ENCODE measurements around the gene GNB4. TPM values are rescaled to one million over a fixed set of nuclear protein-coding genes. Genes with fewer than 3 reads are reported as not detected.

GNB4 gene
- total RNA-seq, 6 donors from 2014 or later, result 19.8 to 45.2 (median 28.6) TPM

DNA sequence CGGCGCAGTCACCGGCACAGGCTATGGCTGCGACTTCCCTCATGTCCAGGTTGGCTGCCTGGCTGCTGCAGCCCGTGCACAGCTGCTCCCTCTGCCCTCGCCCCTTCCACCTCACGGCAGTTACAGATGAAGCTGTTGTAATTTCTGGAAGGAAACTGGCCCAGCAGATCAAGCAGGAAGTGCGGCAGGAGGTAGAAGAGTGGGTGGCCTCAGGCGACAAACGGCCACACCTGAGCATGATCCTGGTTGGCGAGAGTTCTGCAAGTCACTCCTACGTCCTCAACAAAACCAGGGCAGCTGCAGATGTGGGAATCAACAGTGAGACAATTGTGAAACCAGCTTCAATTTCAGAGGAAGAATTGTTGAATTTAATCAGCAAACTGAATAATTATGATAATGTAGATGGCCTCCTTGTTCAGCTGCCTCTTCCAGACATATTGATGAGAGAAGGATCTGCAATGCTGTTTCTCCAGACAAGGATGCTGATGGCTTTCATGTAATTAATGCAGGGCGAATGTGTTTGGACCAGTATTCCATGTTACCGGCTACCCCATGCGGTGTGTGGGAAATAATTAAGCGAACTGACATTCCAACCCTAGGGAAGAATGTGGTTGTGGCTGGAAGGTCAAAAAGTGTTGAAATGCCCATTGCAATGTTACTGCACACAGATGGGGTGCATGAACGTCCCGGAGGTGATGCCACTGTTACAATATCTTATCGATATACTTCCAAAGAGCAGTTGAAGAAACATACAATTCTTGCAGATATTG is 13.2 kb upstream of the GNB4 start:
- Histone ChIP-seq H3K36me3 (no peaks in the 10 kb centered on the region), H3K27me3 (no peaks in the 10 kb centered on the region), H3K9me3 (no peaks in the 10 kb centered on the region), H3K4me1 (peaks cover 5 to 12% (median 7%) of the 10 kb centered on the region in 4 donors), H3K4me3 (no peak overlapping the region), H3K27ac (peak overlapping the region in 1 of 4 donors; percentile 36)
- DNase-seq (peak; percentile 27 to 48), ATAC-seq (ENCODE audit: low FRiP score in 2 of 2) (no peak)
- TF ChIP-seq, protein P1, sequence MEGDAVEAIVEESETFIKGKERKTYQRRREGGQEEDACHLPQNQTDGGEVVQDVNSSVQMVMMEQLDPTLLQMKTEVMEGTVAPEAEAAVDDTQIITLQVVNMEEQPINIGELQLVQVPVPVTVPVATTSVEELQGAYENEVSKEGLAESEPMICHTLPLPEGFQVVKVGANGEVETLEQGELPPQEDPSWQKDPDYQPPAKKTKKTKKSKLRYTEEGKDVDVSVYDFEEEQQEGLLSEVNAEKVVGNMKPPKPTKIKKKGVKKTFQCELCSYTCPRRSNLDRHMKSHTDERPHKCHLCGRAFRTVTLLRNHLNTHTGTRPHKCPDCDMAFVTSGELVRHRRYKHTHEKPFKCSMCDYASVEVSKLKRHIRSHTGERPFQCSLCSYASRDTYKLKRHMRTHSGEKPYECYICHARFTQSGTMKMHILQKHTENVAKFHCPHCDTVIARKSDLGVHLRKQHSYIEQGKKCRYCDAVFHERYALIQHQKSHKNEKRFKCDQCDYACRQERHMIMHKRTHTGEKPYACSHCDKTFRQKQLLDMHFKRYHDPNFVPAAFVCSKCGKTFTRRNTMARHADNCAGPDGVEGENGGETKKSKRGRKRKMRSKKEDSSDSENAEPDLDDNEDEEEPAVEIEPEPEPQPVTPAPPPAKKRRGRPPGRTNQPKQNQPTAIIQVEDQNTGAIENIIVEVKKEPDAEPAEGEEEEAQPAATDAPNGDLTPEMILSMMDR (IDR thresholded peaks at IDR 0.05), result no peak
- no peak for TF ChIP-seq POLR2AphosphoS5 (IDR thresholded peaks at IDR 0.05)
- no peak for TF ChIP-seq POLR2A (IDR thresholded peaks at IDR 0.05)
- no peak for TF ChIP-seq EP300 (IDR thresholded peaks at IDR 0.05)
- whole genome bisulfite sequencing, 2 donors, result 57 to 58% methylated on average over 19 of the region's 19 CpGs

DNA sequence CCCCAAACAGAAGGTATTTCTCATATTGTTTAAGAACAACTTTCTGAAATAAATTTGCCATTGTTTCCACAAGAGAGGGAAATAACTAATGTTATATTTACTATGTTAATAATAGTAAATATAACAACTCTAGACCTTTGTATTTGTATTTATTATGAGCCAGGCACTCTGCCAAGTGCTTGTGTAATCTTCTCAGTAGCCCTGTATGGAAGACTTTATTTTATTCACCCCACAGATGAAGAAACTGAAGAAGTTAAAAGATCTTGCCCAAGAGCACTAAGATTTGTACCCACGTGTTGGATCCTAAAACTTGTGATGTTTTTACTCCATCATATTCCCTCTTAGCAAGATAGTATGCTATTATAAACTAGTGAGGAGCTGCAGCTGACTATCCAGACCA is 12.0 kb upstream of the GNB4 start:
- H3K4me3 ChIP-seq, result no peak overlapping the region
- H3K27me3 ChIP-seq, result no peaks in the 10 kb centered on the region
- TF ChIP-seq, protein P1 (IDR thresholded peaks at IDR 0.05), result no peak
- TF ChIP-seq POLR2AphosphoS5 (IDR thresholded peaks at IDR 0.05) (no peak), POLR2A (IDR thresholded peaks at IDR 0.05) (no peak), EP300 (IDR thresholded peaks at IDR 0.05) (no peak)
- H3K9me3 ChIP-seq, result no peaks in the 10 kb centered on the region
- H3K27ac ChIP-seq, result no peak overlapping the region
- WGBS, 2 donors, result 29 to 36% methylated on average over 1 of the region's 1 CpG
- H3K36me3 ChIP-seq, result no peaks in the 10 kb centered on the region
- H3K4me1 ChIP-seq, result peaks cover 5 to 12% (median 7%) of the 10 kb centered on the region in 4 donors
- DNase-seq (no peak), ATAC-seq (ENCODE audit: low FRiP score in 2 of 2) (no peak)

DNA sequence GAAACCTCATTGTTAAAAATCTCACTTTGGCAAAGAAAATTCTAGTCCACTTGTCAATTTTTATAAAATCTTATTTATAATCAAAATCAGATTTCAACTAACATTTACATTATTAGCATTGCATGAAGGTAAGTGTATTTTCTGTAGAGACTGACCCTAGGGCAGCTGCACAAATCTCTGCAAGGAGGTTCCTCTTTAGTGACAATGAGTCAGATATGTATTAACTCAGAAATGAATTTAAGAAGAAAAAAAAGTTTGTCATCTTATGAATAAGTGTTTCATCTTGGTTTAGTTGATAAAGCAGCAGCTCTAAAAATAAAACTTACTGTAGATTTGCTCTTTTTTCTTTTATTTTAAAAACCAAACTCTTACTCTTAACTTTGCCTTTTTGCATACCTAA is 9.0 kb upstream of the GNB4 start:
- Histone ChIP-seq H3K27me3 (no peaks in the 10 kb centered on the region), H3K27ac (no peak overlapping the region), H3K4me1 (peaks cover 5 to 12% (median 7%) of the 10 kb centered on the region in 4 donors), H3K36me3 (no peaks in the 10 kb centered on the region), H3K4me3 (no peak overlapping the region), H3K9me3 (no peaks in the 10 kb centered on the region)
- TF ChIP-seq POLR2A (IDR thresholded peaks at IDR 0.05) (no peak), POLR2AphosphoS5 (IDR thresholded peaks at IDR 0.05) (no peak), EP300 (IDR thresholded peaks at IDR 0.05) (no peak)
- TF ChIP-seq, protein P1 (IDR thresholded peaks at IDR 0.05), result no peak
- ATAC-seq (ENCODE audit: low FRiP score in 2 of 2) (no peak), DNase-seq (no peak)

DNA sequence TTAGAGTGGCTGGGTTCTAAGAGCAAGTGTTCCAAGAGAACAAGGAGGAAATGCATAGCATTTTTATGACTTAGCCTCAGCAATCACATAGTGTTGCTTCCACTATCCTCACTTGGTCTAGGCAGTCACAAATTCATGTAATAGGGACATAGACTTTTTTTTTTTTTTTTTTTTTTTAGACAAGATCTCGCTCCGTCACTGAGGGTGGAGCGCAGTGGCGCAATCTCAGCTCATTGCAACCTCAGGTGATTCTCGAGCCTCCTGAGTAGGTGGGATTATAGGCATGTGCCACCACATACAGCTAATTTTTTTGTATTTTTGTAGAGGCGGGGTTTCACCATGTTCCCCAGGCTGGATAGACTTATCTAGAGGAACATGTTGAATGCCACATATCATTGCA is 4.7 kb upstream of the GNB4 start:
- no peaks in the 10 kb centered on the region for H3K27me3 ChIP-seq
- H3K27ac ChIP-seq, result no peak overlapping the region
- ATAC-seq (ENCODE audit: low FRiP score in 2 of 2) (no peak), DNase-seq (no peak)
- WGBS, 2 donors, result 93 to 96% methylated on average over 6 of the region's 6 CpGs
- no peaks in the 10 kb centered on the region for H3K36me3 ChIP-seq
- peaks cover 0 to 9% (median 6%) of the 10 kb centered on the region in 4 donors for H3K4me1 ChIP-seq
- TF ChIP-seq POLR2AphosphoS5 (IDR thresholded peaks at IDR 0.05), result no peak
- TF ChIP-seq EP300 (IDR thresholded peaks at IDR 0.05), result no peak
- TF ChIP-seq POLR2A (IDR thresholded peaks at IDR 0.05), result no peak
- TF ChIP-seq, protein P1 (IDR thresholded peaks at IDR 0.05), result no peak
- no peaks in the 10 kb centered on the region for H3K9me3 ChIP-seq
- H3K4me3 ChIP-seq, result no peak overlapping the region

DNA sequence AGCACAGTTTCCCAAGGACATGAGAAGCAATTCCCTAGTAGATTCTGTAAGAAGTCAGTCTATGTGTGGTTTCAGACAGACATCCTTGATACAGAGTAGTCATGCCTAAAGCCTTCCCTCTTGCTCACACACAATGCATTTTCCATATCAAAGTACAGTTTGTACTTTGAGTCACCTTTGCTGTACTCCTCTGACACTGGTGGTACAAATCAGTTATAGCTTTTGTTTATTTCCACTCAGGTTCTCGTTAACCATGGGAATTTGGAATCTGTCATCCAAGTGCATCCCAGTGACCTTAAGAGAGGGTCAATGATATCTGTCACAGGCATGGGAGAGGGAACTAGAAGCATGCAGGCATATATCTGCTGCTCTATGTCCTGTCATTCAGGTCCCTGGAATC is 3.6 kb upstream of the GNB4 start:
- H3K9me3 ChIP-seq, result no peaks in the 10 kb centered on the region
- no peaks in the 10 kb centered on the region for H3K27me3 ChIP-seq
- TF ChIP-seq POLR2A (IDR thresholded peaks at IDR 0.05) (no peak), EP300 (IDR thresholded peaks at IDR 0.05) (no peak), POLR2AphosphoS5 (IDR thresholded peaks at IDR 0.05) (no peak)
- TF ChIP-seq, protein P1 (IDR thresholded peaks at IDR 0.05), result no peak
- WGBS, 2 donors, result 28 to 42% methylated on average over 1 of the region's 1 CpG
- no peaks in the 10 kb centered on the region for H3K36me3 ChIP-seq
- no peak overlapping the region for H3K4me3 ChIP-seq
- peaks cover 0 to 16% (median 6%) of the 10 kb centered on the region in 4 donors for H3K4me1 ChIP-seq
- DNase-seq (no peak), ATAC-seq (ENCODE audit: low FRiP score in 2 of 2) (no peak)
- H3K27ac ChIP-seq, result no peak overlapping the region
